ENCODE measurements around the gene TAL2. TPM values are rescaled to one million over a fixed set of nuclear protein-coding genes. Genes with fewer than 3 reads are reported as not detected.

TAL2 gene
- total and polyA plus RNA-seq, 2 donors (not counting 1 experiment from before 2014, with no cell fraction given) = 0.37 to 7.0 TPM

- Histone ChIP-seq H3K79me2 (ENCODE audit: control insufficient read depth, insufficient read depth, low read length) (no peaks in the 10 kb centered on the region), H3K4me2 (replicated peaks; ENCODE audit: low read depth, low read length, poor library complexity, severe bottlenecking) (no peak overlapping the region), H3K36me3 (replicated peaks in 1 of 2; ENCODE audit: control extremely low read depth in 1 of 2, control insufficient read depth in 1 of 2, extremely low read depth in 1 of 2, insufficient read depth in 2 of 2, low read length in 1 of 2) (no peaks in the 10 kb centered on the region), H4K20me1 (ENCODE audit: control insufficient read depth, insufficient read depth, low read length, poor library complexity, severe bottlenecking) (no peaks in the 10 kb centered on the region), H2AFZ (ENCODE audit: insufficient read depth, low read depth, low read length, poor library complexity, severe bottlenecking) (no peak overlapping the region), H3K27ac (ENCODE audit: low read length in 2 of 2) (no peak overlapping the region), H3K27me3 (replicated peaks in 1 of 4; ENCODE audit: control extremely low read depth in 1 of 4, control insufficient read depth in 3 of 4, insufficient read depth in 4 of 4, low read length in 3 of 4) (no peaks in the 10 kb centered on the region), H3K4me1 (ENCODE audit: control insufficient read depth in 2 of 2, insufficient read depth in 2 of 2, low read length in 2 of 2) (peaks cover 12 to 16% of the 10 kb centered on the region in 2 donors), H3K9ac (ENCODE audit: low read length) (no peak overlapping the region), H3K4me3 (ENCODE audit: control extremely low read depth in 1 of 5, extremely low read depth in 1 of 5, insufficient read depth in 1 of 5, low read depth in 2 of 5, low read length in 4 of 5) (no peak overlapping the region), H3K9me3 (ENCODE audit: control extremely low read depth in 1 of 3, control insufficient read depth in 2 of 3, insufficient read depth in 1 of 3, low read length in 2 of 3) (peaks cover 0 to 13% (median 4%) of the 10 kb centered on the region in 3 donors)
- intact Hi-C loops (cut with micrococcal nuclease) = no loop called here
- POLR2A ChIA-PET = no interaction called here
- no peaks in the 10 kb centered on the region for H3K27me3 Mint-ChIP-seq
- ATAC-seq (ENCODE audit: low read depth) = no peak
- H3K9me3 Mint-ChIP-seq (ENCODE audit: insufficient read depth) = peaks cover 1% of the 10 kb centered on the region
- no peak overlapping the region for H3K4me3 Mint-ChIP-seq
- peaks cover 14% of the 10 kb centered on the region for H3K4me1 Mint-ChIP-seq
- DNase-seq = no peak
- H3K27ac Mint-ChIP-seq = no peak overlapping the region
- TF ChIP-seq, protein P1, sequence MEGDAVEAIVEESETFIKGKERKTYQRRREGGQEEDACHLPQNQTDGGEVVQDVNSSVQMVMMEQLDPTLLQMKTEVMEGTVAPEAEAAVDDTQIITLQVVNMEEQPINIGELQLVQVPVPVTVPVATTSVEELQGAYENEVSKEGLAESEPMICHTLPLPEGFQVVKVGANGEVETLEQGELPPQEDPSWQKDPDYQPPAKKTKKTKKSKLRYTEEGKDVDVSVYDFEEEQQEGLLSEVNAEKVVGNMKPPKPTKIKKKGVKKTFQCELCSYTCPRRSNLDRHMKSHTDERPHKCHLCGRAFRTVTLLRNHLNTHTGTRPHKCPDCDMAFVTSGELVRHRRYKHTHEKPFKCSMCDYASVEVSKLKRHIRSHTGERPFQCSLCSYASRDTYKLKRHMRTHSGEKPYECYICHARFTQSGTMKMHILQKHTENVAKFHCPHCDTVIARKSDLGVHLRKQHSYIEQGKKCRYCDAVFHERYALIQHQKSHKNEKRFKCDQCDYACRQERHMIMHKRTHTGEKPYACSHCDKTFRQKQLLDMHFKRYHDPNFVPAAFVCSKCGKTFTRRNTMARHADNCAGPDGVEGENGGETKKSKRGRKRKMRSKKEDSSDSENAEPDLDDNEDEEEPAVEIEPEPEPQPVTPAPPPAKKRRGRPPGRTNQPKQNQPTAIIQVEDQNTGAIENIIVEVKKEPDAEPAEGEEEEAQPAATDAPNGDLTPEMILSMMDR (IDR thresholded peaks at IDR 0.05) = no peak
- TF ChIP-seq EZH2 (IDR thresholded peaks at IDR 0.05; ENCODE audit: borderline replicate concordance, insufficient read depth, low read depth, low read length, poor library complexity, severe bottlenecking) = no peak
- CTCF ChIA-PET = no interaction called here
- WGBS (ENCODE audit: insufficient coverage) = 100% methylated on average over 1 of the region's 3 CpGs
Measured at GRCh38 chr9:105670315-105670714, 8.1 kb downstream of the TAL2 start.

DNA sequence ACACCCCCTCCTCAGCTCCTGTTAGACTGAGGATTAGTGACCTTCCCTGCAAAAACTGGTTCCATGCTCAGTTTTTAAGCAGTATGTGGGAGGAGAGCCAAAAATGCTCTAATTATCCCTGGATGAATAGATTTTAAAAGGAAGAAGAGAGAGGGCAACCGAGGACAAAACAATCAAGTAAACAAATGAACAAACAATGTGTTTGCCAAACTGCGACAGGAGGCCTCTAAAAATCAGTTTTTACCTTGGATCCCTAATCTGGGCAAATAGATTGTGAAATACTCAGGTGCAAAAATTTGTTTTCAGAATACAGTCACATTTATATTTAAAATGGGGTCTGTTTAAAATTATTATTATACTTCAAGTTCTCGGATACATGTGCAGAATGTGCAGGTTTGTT, 8.5 kb downstream of the TAL2 start:
- H3K4me2 ChIP-seq (replicated peaks; ENCODE audit: low read depth, low read length, poor library complexity, severe bottlenecking) = no peak overlapping the region
- Mint-ChIP-seq H3K4me1 (peaks cover 14% of the 10 kb centered on the region), H3K4me3 (no peak overlapping the region), H3K9me3 (ENCODE audit: insufficient read depth) (peaks cover 1% of the 10 kb centered on the region), H3K27ac (no peak overlapping the region), H3K27me3 (no peaks in the 10 kb centered on the region)
- H3K27ac ChIP-seq (ENCODE audit: low read length in 2 of 2) = no peak overlapping the region
- intact Hi-C loops (cut with micrococcal nuclease) = no loop called here
- TF ChIP-seq EZH2 (IDR thresholded peaks at IDR 0.05; ENCODE audit: borderline replicate concordance, insufficient read depth, low read depth, low read length, poor library complexity, severe bottlenecking) = no peak
- TF ChIP-seq, protein P1 (IDR thresholded peaks at IDR 0.05) = no peak
- ChIA-PET CTCF (interaction anchor here (0.8 to 1.1 kb wide), 2 partner anchors 12 kb away, joined by 3 to 4 read pairs; no protein-coding TSS in a partner anchor), POLR2A (no interaction called here)
- DNase-seq = no peak
- ATAC-seq (ENCODE audit: low read depth) = no peak
- no CpG with 5 or more reads among the region's 3 CpGs for WGBS (ENCODE audit: insufficient coverage)
- H2AFZ ChIP-seq (ENCODE audit: insufficient read depth, low read depth, low read length, poor library complexity, severe bottlenecking) = no peak overlapping the region
- peaks cover 12 to 16% of the 10 kb centered on the region in 2 donors for H3K4me1 ChIP-seq (ENCODE audit: control insufficient read depth in 2 of 2, insufficient read depth in 2 of 2, low read length in 2 of 2)
- no peaks in the 10 kb centered on the region for H3K36me3 ChIP-seq (replicated peaks in 1 of 2; ENCODE audit: control extremely low read depth in 1 of 2, control insufficient read depth in 1 of 2, extremely low read depth in 1 of 2, insufficient read depth in 2 of 2, low read length in 1 of 2)
- H3K9me3 ChIP-seq (ENCODE audit: control extremely low read depth in 1 of 3, control insufficient read depth in 2 of 3, insufficient read depth in 1 of 3, low read length in 2 of 3) = peaks cover 0 to 13% (median 4%) of the 10 kb centered on the region in 3 donors
- H3K27me3 ChIP-seq (replicated peaks in 1 of 4; ENCODE audit: control extremely low read depth in 1 of 4, control insufficient read depth in 3 of 4, insufficient read depth in 4 of 4, low read length in 3 of 4) = no peaks in the 10 kb centered on the region
- H3K79me2 ChIP-seq (ENCODE audit: control insufficient read depth, insufficient read depth, low read length) = no peaks in the 10 kb centered on the region
- H4K20me1 ChIP-seq (ENCODE audit: control insufficient read depth, insufficient read depth, low read length, poor library complexity, severe bottlenecking) = no peaks in the 10 kb centered on the region
- H3K4me3 ChIP-seq (ENCODE audit: control extremely low read depth in 1 of 5, extremely low read depth in 1 of 5, insufficient read depth in 1 of 5, low read depth in 2 of 5, low read length in 4 of 5) = no peak overlapping the region
- no peak overlapping the region for H3K9ac ChIP-seq (ENCODE audit: low read length)

All from B cell (primary cell).